WTC11 (cell line): ENCODE data around the gene TAS2R16.

ENCODE experiments used
- JUN ChIP-seq: sonication (generic); formaldehyde crosslinking; IDR thresholded peaks from 2 replicates; pipeline ENCODE4 v1.8.0; 2023; ENCODE audit warnings: mild to moderate bottlenecking, missing genetic modification reagents
- TF ChIP-seq, protein P1 (sequence below): sonication (generic); formaldehyde crosslinking; IDR thresholded peaks from 2 replicates; pipeline ENCODE4 v1.8.0; 2022; ENCODE audit warnings: mild to moderate bottlenecking, missing genetic modification reagents
- TF ChIP-seq, protein P2 (sequence below): sonication (generic); formaldehyde crosslinking; IDR thresholded peaks from 2 replicates; pipeline ENCODE4 v1.8.1; 2023; ENCODE audit warnings: mild to moderate bottlenecking, missing genetic modification reagents
- TF ChIP-seq, protein P3 (sequence below): sonication (generic); formaldehyde crosslinking; IDR thresholded peaks from 2 replicates; pipeline ENCODE4 v1.8.1; 2023; ENCODE audit warnings: mild to moderate bottlenecking, missing genetic modification reagents, moderate library complexity
- TF ChIP-seq, protein P4 (sequence below): fragments of 200-600 bp; IDR thresholded peaks from 2 replicates; pipeline ENCODE4 v1.8.0; 2022; ENCODE audit warnings: antibody characterized with exemption
- TF ChIP-seq, protein P5 (sequence below): sonication (generic); formaldehyde crosslinking; IDR thresholded peaks from 2 replicates; pipeline ENCODE4 v1.8.1; 2022; ENCODE audit warnings: mild to moderate bottlenecking, moderate library complexity, missing genetic modification reagents

DNA sequence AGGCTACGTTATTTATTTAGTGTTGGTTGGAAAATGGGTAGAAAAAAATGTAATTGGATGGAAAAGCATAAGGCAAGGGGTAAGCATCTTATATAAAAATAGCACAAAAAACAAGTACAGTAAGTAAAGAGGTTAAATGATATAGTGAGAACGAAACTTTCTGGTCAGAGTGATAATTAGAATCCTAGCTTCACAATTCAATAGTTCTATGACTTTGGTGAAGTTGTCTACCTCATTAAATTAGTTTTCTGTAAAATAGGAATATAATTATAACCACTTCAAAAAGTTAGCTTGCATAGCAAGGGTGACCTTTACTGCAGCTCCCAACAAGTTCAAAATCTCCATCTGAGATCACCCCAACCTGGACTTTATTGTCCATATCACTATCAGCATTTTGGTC is 30.8 kb upstream of the TAS2R16 start:
- TF ChIP-seq, protein P1, sequence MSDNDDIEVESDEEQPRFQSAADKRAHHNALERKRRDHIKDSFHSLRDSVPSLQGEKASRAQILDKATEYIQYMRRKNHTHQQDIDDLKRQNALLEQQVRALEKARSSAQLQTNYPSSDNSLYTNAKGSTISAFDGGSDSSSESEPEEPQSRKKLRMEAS = no peak
- TF ChIP-seq, protein P2, sequence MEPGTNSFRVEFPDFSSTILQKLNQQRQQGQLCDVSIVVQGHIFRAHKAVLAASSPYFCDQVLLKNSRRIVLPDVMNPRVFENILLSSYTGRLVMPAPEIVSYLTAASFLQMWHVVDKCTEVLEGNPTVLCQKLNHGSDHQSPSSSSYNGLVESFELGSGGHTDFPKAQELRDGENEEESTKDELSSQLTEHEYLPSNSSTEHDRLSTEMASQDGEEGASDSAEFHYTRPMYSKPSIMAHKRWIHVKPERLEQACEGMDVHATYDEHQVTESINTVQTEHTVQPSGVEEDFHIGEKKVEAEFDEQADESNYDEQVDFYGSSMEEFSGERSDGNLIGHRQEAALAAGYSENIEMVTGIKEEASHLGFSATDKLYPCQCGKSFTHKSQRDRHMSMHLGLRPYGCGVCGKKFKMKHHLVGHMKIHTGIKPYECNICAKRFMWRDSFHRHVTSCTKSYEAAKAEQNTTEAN = no peak
- TF ChIP-seq, protein P3, sequence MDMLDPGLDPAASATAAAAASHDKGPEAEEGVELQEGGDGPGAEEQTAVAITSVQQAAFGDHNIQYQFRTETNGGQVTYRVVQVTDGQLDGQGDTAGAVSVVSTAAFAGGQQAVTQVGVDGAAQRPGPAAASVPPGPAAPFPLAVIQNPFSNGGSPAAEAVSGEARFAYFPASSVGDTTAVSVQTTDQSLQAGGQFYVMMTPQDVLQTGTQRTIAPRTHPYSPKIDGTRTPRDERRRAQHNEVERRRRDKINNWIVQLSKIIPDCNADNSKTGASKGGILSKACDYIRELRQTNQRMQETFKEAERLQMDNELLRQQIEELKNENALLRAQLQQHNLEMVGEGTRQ (CRISPR knock-in tag) = no peak
- TF ChIP-seq JUN (CRISPR knock-in tag) = no peak
- TF ChIP-seq, protein P4, sequence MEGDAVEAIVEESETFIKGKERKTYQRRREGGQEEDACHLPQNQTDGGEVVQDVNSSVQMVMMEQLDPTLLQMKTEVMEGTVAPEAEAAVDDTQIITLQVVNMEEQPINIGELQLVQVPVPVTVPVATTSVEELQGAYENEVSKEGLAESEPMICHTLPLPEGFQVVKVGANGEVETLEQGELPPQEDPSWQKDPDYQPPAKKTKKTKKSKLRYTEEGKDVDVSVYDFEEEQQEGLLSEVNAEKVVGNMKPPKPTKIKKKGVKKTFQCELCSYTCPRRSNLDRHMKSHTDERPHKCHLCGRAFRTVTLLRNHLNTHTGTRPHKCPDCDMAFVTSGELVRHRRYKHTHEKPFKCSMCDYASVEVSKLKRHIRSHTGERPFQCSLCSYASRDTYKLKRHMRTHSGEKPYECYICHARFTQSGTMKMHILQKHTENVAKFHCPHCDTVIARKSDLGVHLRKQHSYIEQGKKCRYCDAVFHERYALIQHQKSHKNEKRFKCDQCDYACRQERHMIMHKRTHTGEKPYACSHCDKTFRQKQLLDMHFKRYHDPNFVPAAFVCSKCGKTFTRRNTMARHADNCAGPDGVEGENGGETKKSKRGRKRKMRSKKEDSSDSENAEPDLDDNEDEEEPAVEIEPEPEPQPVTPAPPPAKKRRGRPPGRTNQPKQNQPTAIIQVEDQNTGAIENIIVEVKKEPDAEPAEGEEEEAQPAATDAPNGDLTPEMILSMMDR = no peak
- TF ChIP-seq, protein P5, sequence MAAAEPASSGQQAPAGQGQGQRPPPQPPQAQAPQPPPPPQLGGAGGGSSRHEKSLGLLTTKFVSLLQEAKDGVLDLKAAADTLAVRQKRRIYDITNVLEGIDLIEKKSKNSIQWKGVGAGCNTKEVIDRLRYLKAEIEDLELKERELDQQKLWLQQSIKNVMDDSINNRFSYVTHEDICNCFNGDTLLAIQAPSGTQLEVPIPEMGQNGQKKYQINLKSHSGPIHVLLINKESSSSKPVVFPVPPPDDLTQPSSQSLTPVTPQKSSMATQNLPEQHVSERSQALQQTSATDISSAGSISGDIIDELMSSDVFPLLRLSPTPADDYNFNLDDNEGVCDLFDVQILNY (CRISPR knock-in tag) = no peak
